Measurements from ENCODE around the gene FUT2.

FUT2 gene

GRCh38 chr19:48668761-48669160 is 27.0 kb upstream of the FUT2 start:
- no peak for TF ChIP-seq CTCF (conservative IDR thresholded peaks at IDR 0.05; ENCODE audit: low read depth, low read length)
- no peak overlapping the region for H3K9ac ChIP-seq

GRCh38 chr19:48669903-48670668 is 25.7 kb upstream of the FUT2 start:
- Histone ChIP-seq H3K4me1 (ENCODE audit: low read depth, poor library complexity, severe bottlenecking) (peaks cover 2% of the 10 kb centered on the region), H3K27ac (no peak overlapping the region), H4K20me1 (ENCODE audit: insufficient read depth) (no peaks in the 10 kb centered on the region), H3K4me2 (no peak overlapping the region), H3K79me2 (ENCODE audit: insufficient read depth, low read depth) (no peaks in the 10 kb centered on the region), H3K4me3 (IDR thresholded peaks at IDR 0.05; ENCODE audit: insufficient read depth, low read depth, low read length) (no peak overlapping the region), H3K9ac (no peak overlapping the region), H3K27me3 (ENCODE audit: insufficient read depth, low read depth) (no peaks in the 10 kb centered on the region; the same call in 1 of the 2 replicates), H3K36me3 (ENCODE audit: insufficient read depth) (no peaks in the 10 kb centered on the region), H2AFZ (ENCODE audit: low read depth) (no peak overlapping the region)
- no peak for TF ChIP-seq CTCF (conservative IDR thresholded peaks at IDR 0.05; ENCODE audit: low read depth, low read length)

More at GRCh38 chr19:48668761-48669160, 27.0 kb upstream of the FUT2 start:
- H4K20me1 ChIP-seq (ENCODE audit: insufficient read depth), result no peaks in the 10 kb centered on the region
- no peaks in the 10 kb centered on the region; the same call in 1 of the 2 replicates for H3K27me3 ChIP-seq (ENCODE audit: insufficient read depth, low read depth)
- H3K4me3 ChIP-seq (IDR thresholded peaks at IDR 0.05; ENCODE audit: insufficient read depth, low read depth, low read length), result no peak overlapping the region
- H3K4me2 ChIP-seq, result no peak overlapping the region
- no peaks in the 10 kb centered on the region for H3K4me1 ChIP-seq (ENCODE audit: low read depth, poor library complexity, severe bottlenecking)
- H3K27ac ChIP-seq, result no peak overlapping the region
- H3K79me2 ChIP-seq (ENCODE audit: insufficient read depth, low read depth), result no peaks in the 10 kb centered on the region
- no peak overlapping the region for H2AFZ ChIP-seq (ENCODE audit: low read depth)
- H3K36me3 ChIP-seq (ENCODE audit: insufficient read depth), result no peaks in the 10 kb centered on the region

- no peak overlapping the region for H3K27ac ChIP-seq
- no peaks in the 10 kb centered on the region for H3K36me3 ChIP-seq (ENCODE audit: insufficient read depth)
- H2AFZ ChIP-seq (ENCODE audit: low read depth), result no peak overlapping the region
These were observed 24.9 kb upstream of the FUT2 start for GRCh38 chr19:48670699-48671445.

More at GRCh38 chr19:48670699-48671445, 24.9 kb upstream of the FUT2 start:
- H4K20me1 ChIP-seq (ENCODE audit: insufficient read depth), result no peaks in the 10 kb centered on the region
- no peak overlapping the region for H3K4me3 ChIP-seq (IDR thresholded peaks at IDR 0.05; ENCODE audit: insufficient read depth, low read depth, low read length)
- H3K27me3 ChIP-seq (ENCODE audit: insufficient read depth, low read depth), result peaks cover under 1% of the 10 kb centered on the region; the same call in 1 of the 2 replicates
- H3K79me2 ChIP-seq (ENCODE audit: insufficient read depth, low read depth), result no peaks in the 10 kb centered on the region
- peaks cover 5% of the 10 kb centered on the region for H3K4me1 ChIP-seq (ENCODE audit: low read depth, poor library complexity, severe bottlenecking)
- TF ChIP-seq CTCF (conservative IDR thresholded peaks at IDR 0.05; ENCODE audit: low read depth, low read length), result no peak
- H3K9ac ChIP-seq, result no peak overlapping the region
- H3K4me2 ChIP-seq, result no peak overlapping the region
